ENCODE data around the gene CELSR2.

Gene CELSR2

DNA sequence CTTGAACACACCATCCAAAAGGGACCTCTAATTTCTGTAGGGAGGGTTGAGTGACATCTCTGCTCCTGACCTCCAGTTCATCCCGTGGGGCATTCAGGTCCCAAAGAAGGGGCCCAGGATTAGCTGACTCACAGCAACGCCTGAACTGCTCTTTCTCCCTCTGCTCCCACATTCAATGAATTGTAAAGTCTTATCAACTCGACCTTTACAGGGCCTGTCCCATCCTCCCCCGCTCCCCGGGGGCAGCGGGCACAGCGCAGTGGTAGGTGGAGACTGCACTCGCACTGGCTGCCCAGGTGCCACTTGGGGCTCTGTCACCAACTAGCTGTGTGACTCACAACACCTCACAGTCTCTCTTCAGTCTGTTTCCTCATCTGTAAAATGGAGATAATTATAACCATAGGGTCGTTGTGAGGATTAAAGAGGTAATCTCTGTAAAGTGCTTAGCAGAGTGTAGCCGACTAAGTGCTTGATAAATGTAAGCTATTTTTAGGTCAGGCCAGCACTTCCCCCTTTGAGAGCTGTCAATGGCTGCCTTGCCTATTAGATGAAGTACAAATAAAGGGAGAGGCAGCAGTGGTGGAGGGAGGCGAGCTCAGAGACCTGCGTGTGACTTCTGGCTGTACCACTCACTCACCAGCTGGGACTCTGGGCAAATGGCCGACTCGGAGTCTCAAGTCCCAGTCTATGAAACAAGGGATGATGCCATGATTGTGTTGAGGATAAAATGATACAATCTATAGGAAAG is 58.1 kb downstream of the CELSR2 start:
- DNase-seq = no peak

DNA sequence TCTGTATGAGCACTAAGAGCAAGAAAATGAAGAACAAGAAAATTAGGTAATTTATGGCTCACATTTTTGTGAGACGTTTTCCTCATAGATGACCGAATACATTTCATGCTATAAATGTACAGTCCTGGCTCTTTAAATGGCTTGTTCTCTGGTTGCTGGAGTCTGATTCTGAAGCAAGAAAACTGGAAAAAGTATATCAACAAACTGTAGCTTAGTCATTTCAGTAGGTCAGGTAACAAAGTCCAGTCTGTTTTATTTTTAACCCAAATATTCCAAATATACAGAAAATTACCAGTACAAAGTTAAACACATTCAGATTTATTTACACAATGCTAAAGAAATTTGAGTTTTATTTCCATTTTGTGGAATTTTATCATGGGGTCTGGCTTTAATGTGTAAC is 60.0 kb downstream of the CELSR2 start:
- no peak for DNase-seq

DNA sequence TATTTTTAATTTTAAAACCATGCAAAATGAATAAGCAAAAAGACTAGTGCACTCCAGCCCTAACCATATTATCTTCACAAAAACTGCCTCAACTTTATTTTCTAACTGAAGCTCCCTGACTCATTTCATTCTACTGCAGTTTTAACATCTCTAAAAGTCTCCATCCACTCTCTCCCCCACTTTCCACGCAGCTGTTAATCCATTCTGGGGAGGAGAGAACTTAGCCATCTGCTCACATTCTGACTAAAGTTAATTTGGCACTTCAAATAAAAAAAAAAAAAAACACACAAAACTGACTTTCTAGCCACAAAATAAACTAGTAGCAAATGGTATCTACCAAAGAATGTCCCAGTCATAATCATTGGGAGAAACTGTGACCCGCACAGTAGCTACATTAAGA is 62.9 kb downstream of the CELSR2 start:
- DNase-seq = no peak

DNA sequence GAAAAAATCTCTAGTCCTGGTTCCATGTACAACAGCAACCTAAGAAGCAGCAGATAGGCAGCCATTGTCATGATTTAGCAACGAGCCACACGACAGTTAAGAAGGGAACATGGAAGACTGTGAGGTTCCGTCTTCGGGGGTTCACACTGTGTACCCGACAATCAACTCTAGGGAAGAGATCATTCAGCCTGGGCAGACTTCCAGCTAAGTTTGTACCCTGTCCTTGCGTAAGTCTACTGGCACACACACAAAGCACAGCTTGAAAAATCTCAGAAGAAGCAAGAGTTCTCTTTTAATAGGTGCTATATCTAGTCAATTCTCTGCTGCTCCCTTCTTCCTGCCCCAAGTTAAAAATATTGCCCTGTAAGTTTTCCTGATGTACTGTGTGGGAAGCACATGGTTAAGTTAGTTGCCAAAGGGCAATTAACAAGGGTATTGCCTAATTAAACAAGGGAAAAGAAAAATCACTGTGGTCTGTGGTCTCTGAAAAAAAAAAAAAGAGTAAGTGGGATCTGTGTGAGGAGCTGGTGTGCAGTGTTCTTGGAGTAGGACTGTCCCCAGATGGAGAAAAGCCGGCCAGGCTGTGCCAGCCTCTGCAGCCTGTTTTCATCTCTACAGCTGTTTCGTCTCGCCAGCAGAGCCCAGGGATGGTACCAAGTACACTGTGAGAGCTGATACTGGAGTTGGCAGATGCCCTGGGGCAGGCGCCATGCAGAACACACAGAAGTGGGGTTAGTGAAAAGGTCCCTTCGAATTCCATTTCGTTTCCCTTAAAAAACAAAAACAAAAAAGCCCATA is 63.8 kb downstream of the CELSR2 start:
- no peak for DNase-seq

DNA sequence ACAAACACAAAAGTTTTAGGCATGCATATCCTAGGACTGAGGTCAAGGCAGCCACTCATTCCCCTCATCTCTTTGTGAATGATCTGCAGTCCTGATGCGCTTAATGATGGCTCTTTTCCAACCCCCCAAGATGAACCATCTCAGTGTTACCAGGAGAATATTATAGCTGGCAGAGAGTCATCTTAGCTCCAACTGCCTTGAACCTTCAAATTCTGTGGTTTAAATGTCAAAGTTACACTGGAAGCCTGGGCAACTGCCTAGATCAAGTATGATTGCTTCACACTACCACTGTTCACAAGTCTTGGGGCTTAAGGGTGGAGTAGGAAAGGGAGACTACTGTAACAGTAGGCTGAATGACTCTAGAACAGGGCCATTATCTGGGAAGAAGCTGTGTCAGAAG is 65.5 kb downstream of the CELSR2 start:
- DNase-seq = no peak

DNA sequence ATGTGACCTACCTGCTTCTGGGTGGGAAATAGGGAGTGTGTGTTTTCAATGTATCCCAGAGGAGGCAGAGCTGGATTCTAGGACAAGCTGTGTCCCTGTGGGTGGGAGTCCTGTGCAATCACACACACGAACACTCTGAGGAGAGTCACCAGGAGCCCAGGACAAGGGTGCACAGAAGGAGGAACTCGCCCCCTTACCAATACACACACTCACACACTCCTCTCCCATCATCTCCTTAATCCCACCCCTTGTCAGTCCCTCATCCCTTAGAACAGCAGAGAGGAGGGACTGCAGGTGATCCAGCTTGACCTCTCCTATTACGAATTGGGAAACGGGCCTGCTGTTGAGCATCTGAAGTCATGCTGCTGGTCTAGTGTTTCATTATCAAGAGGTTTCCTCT is 65.9 kb downstream of the CELSR2 start:
- DNase-seq = no peak

DNA sequence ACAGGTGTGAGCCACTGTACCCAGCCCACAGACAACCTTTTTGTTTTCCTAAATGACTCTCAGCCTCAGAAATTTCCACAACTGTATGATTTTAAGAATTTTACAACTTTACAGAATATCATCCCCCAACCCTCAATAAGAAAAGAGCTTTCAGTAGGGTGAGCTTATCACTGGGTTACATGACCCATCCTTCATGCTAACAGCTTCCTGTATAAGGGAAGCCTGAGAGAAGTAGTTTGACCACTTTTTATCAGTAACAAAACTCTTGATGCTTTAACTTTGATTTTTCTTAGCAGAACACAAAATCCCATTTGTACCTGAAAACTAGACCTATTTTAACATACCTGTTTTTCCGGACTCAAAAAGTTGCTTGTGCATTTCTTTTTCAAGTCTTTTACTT is 67.2 kb downstream of the CELSR2 start:
- no peak for DNase-seq

DNA sequence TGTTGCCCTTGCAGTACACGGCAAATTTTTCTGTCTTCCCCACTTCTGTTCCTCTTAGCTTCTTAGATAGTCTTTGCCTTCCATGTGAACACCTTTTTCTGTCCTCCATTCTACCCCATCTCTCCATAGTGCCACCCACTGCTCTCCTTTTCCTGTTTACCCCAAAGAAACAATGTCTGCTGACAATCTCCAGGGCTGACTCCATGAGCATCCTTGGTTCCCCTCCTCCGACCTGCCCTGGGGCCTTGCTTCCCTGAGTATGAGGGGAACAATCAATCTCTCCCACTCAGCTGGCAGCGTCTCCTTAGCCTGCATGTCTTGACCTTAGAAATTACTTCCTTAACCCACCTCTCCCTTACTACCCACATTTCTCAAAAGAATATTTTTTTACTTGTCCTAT is 69.8 kb downstream of the CELSR2 start:
- DNase-seq = no peak

DNA sequence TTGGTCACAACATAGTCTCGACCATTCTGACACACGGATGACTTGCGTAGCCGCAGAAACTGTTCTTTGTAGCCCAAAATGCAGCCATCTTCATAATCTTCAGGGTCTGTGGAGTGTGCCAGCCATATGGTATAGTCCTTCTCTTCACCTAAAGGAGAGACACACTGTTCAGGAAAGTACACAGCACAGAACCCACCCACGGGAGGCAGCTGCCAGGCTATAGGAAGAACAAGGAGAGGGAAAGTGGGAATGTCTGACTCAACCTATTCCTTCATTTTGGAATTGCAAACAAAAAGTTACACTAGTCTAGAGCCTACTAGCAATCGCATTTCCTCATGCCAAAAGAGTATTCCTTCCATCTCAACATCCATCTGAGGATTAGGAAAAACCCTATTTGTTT is 73.6 kb downstream of the CELSR2 start:
- no peak for DNase-seq
